Naive thymus-derived CD4-positive, alpha-beta T cell (primary cell): ENCODE results near the gene IRGC. TPM values are rescaled to one million over a fixed set of nuclear protein-coding genes. Genes with fewer than 3 reads are reported as not detected.
A peak's percentile ranks its signal among the peaks of the same experiment; 100 is the strongest.

Experiments used
- ATAC-seq: fragments of 150-1000 bp; cut with Tn5 transposase; 2 replicates; pipeline ENCODE4 v1.10.0; 2021; ENCODE audit warnings: mild to moderate bottlenecking, moderate library complexity
- CTCF ChIA-PET: fragments of 350-600 bp; sonication (Branson Sonifier 250); formaldehyde crosslinking; loops from one replicate; lab custom pipeline; 2021; ENCODE audit warnings: antibody characterized with exemption; lab: Charles Lee
- POLR2A ChIA-PET: fragments of 350-600 bp; sonication (Branson Sonifier 250); formaldehyde crosslinking; loops from one replicate; lab custom pipeline; 2021; ENCODE audit warnings: antibody characterized with exemption, inconsistent platforms; lab: Charles Lee
- DNase-seq, 9 donors: peaks; one replicate each; pipeline versions ENCODE4 v3.0.0 to v3.0.0-alpha.2; 2020 to 2022; ENCODE audit warnings: mixed read lengths in 1 of 9
- H3K27ac ChIP-seq: one replicate; pipeline ENCODE4 v1.7.0; 2013; ENCODE audit warnings: mild to moderate bottlenecking, low read depth, low read length, moderate library complexity
- H3K27me3 ChIP-seq, 2 donors: one replicate each; pipeline ENCODE4 v1.7.0; 2013; ENCODE audit warnings: low read length in 2 of 2, mild to moderate bottlenecking in 2 of 2, moderate library complexity in 2 of 2; ENCODE audit not compliant: control insufficient read depth in 2 of 2, insufficient read depth in 2 of 2
- H3K36me3 ChIP-seq, 3 experiments: 1 replicate in 2 of 3; 2 replicates in 1 of 3; pipeline ENCODE4 v1.7.0; 2013; ENCODE audit warnings: low read length in 3 of 3, mild to moderate bottlenecking in 3 of 3, moderate library complexity in 1 of 3; ENCODE audit not compliant: insufficient read depth in 3 of 3, control insufficient read depth in 2 of 3
- H3K4me1 ChIP-seq, 2 donors: one replicate each; pipeline ENCODE4 v1.7.0; 2013; ENCODE audit warnings: low read length in 2 of 2, mild to moderate bottlenecking in 2 of 2, moderate library complexity in 1 of 2; ENCODE audit not compliant: control insufficient read depth in 2 of 2, insufficient read depth in 2 of 2
- H3K4me3 ChIP-seq: 2 replicates; pipeline ENCODE4 v1.7.0; 2013; ENCODE audit warnings: mild to moderate bottlenecking, low read length
- H3K9me3 ChIP-seq, 3 experiments: 1 replicate in 2 of 3; 2 replicates in 1 of 3; pipeline ENCODE4 v1.7.0; 2013; ENCODE audit warnings: low read length in 3 of 3; ENCODE audit not compliant: control insufficient read depth in 2 of 3
- H3K27ac Mint-ChIP-seq, 9 donors: one replicate each; pipeline ENCODE4 v1.8.0; 2020 to 2022; ENCODE audit warnings: mixed read lengths in 9 of 9, mild to moderate bottlenecking in 8 of 9, moderate library complexity in 5 of 9, inconsistent platforms in 2 of 9
- H3K27me3 Mint-ChIP-seq, 5 donors: one replicate each; pipeline ENCODE4 v1.8.0; 2021 to 2022; ENCODE audit warnings: mixed read lengths in 5 of 5, mild to moderate bottlenecking in 1 of 5
- H3K36me3 Mint-ChIP-seq, 5 donors: one replicate each; pipeline ENCODE4 v1.8.0; 2020 to 2022; ENCODE audit warnings: mixed read lengths in 5 of 5, mild to moderate bottlenecking in 3 of 5, inconsistent platforms in 1 of 5
- H3K4me1 Mint-ChIP-seq, 7 donors: one replicate each; pipeline ENCODE4 v1.8.0; 2020 to 2022; ENCODE audit warnings: mixed read lengths in 7 of 7, mild to moderate bottlenecking in 3 of 7, inconsistent platforms in 1 of 7
- H3K4me3 Mint-ChIP-seq, 10 donors: one replicate each; pipeline ENCODE4 v1.8.0; 2020 to 2022; ENCODE audit warnings: mild to moderate bottlenecking in 10 of 10, mixed read lengths in 10 of 10, moderate library complexity in 6 of 10, inconsistent platforms in 2 of 10
- H3K9me3 Mint-ChIP-seq, 11 donors: one replicate each; pipeline ENCODE4 v1.8.0; 2020 to 2022; ENCODE audit warnings: mixed read lengths in 11 of 11, mild to moderate bottlenecking in 4 of 11, inconsistent platforms in 1 of 11, moderate library complexity in 1 of 11
- intact Hi-C, 2 donors: fragments of 100-400 bp; cut with micrococcal nuclease; formaldehyde crosslinking; loops; one replicate each; pipeline ENCODE4 v1.15.1; 2023
- polyA plus RNA-seq, 2 donors: library from polyadenylated mRNA; unstranded; fragments of 300-500 nt; fragmentation: Illumina TruSeq; gene quantifications; one replicate each; pipeline ENCODE4 v1.2.3, GENCODE V29; 2021
- total RNA-seq, 6 experiments: library from RNA in 5 of 6; stranded (reverse) in 5 of 6; gene quantifications; 1 replicate in 5 of 6; 2 replicates in 1 of 6; pipeline ENCODE4 v1.2.3 and lab custom pipeline; 2021 to 2026

Gene IRGC
- total and polyA plus RNA-seq, 7 experiments from 2014 or later: not detected

DNA sequence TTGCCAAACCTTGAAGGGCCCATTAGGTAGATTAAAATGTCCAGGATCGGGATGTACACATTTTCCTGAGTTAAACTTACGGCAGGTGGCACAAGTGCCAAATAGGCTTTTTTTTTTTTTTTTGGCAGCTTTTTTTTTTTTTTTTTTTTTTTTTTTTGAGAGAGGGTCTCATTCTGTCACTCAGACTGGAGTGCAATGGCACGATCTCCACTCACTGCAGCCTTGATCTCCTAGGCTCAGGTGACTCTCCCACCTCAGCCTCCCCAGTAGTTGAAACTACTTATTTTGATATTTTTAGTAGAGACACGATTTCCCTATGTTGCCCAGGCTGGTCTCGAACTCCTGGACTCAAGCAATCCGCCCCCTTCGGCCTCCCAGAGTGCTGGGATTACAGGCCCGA is 9.0 kb downstream of the IRGC start:
- H3K4me1 ChIP-seq: no peaks in the 10 kb centered on the region
- no peak for DNase-seq
- Mint-ChIP-seq H3K36me3 (peaks cover 0 to 20% (median 9%) of the 10 kb centered on the region in 5 donors), H3K9me3 (no peaks in the 10 kb centered on the region), H3K4me1 (peaks cover 0 to 12% (median 6%) of the 10 kb centered on the region in 7 donors), H3K27ac (peak overlapping the region in 1 of 9 donors; percentile 28), H3K4me3 (no peak overlapping the region), H3K27me3 (no peaks in the 10 kb centered on the region)
- no peak overlapping the region for H3K27ac ChIP-seq
- no peaks in the 10 kb centered on the region for H3K9me3 ChIP-seq
- H3K36me3 ChIP-seq: peaks cover 0 to 15% (median 0%) of the 10 kb centered on the region in 3 experiments
- intact Hi-C loops: loop anchor here in 1 of 2 donors (5.0 kb wide), 1 partner anchor 58 kb away; no protein-coding TSS in a partner anchor
- ChIA-PET POLR2A (interaction anchor here (0.6 kb wide), 1 partner anchor 62 kb away, joined by 4 read pairs; no protein-coding TSS in a partner anchor), CTCF (no interaction called here)
- H3K4me3 ChIP-seq: no peak overlapping the region
- H3K27me3 ChIP-seq: no peaks in the 10 kb centered on the region
- ATAC-seq: no peak

DNA sequence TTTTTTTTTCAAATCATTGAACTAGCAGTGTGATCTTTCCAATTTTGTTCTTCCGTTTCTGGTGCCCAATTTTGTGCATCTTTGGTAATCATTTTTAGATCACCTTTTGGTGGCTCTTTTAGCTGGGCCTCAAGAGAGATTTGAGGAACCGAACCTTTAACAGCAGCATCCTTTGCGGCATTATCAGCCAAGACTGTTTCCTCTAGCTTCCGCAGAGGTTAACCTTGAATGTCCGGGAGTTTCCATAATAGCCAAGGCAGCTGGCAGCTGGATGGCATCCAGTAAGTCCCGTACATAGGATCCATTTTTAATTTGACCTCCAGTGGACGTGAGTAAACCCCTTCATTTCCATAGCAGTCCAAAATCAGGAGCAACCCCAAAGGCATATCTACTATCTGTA is 9.6 kb downstream of the IRGC start:
- no peak overlapping the region for H3K27ac ChIP-seq

DNA sequence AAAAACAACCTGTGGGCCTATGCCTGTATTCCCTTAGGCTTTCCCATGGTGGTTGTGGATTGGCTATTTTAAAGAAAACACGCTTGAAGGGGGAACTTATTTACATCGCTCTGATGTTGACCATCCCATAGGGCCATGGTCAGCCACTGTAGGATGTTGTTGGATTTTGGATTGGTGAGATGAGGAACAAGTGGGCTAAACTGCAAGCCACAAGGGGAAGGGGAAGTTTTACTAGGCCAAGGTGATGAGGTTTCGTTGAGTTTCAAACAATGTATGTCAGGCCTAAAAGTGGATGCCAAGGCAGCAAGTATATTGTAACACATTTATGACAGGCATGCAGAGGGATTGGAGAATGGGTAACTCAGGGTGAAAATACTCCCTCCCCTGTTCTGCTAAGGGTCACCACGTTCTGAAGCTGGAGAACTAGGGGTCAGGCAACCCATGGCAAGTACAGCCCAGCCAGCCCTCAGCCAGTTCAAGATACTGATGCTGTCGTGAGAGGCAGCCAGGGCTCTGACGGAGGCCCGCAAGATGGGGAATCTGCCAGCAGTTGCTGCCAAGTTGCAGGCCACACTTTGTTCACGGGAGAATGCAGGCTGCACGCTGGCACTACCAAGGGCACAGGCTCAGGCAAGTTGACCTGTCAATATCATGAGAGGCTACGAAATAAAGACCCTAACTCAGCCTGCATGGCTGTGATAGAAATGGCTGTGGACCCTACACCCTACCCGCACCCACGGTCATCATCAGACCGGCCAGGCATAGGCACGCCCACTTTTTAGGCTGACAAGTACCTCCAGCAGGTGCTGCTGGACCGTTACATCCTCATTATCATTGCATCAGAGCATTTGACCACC is 11.1 kb downstream of the IRGC start:
- intact Hi-C loops: no loop called here
- ChIA-PET CTCF (no interaction called here), POLR2A (no interaction called here)
- H3K4me1 ChIP-seq: no peaks in the 10 kb centered on the region
- H3K27me3 Mint-ChIP-seq: no peaks in the 10 kb centered on the region
- H3K27me3 ChIP-seq: no peaks in the 10 kb centered on the region
- H3K36me3 Mint-ChIP-seq: peaks cover 0 to 32% (median 16%) of the 10 kb centered on the region in 5 donors
- DNase-seq: no peak
- H3K4me3 ChIP-seq: no peak overlapping the region
- peaks cover under 1 to 36% (median 4%) of the 10 kb centered on the region in 3 experiments for H3K36me3 ChIP-seq
- ATAC-seq: no peak
- H3K9me3 ChIP-seq: no peaks in the 10 kb centered on the region
- no peak overlapping the region for H3K4me3 Mint-ChIP-seq
- H3K27ac Mint-ChIP-seq: peak overlapping the region in 4 of 9 donors; percentile 21 to 72 (median 45)
- no peaks in the 10 kb centered on the region for H3K9me3 Mint-ChIP-seq
- peaks cover 0 to 12% (median 6%) of the 10 kb centered on the region in 7 donors for H3K4me1 Mint-ChIP-seq
- no peak overlapping the region for H3K27ac ChIP-seq

More for the DNA sequence above, 9.6 kb downstream of the IRGC start:
- Mint-ChIP-seq H3K4me1 (peaks cover 0 to 12% (median 6%) of the 10 kb centered on the region in 7 donors), H3K9me3 (no peaks in the 10 kb centered on the region), H3K27ac (peak overlapping the region in 6 of 9 donors; percentile 2 to 51 (median 30)), H3K27me3 (no peaks in the 10 kb centered on the region), H3K4me3 (no peak overlapping the region), H3K36me3 (peaks cover 0 to 24% (median 12%) of the 10 kb centered on the region in 5 donors)
- Histone ChIP-seq H3K4me1 (no peaks in the 10 kb centered on the region), H3K4me3 (no peak overlapping the region), H3K27me3 (no peaks in the 10 kb centered on the region), H3K9me3 (no peaks in the 10 kb centered on the region), H3K36me3 (peaks cover 0 to 21% (median 0%) of the 10 kb centered on the region in 3 experiments)
- ChIA-PET POLR2A (interaction anchor here (0.6 kb wide), 1 partner anchor 62 kb away, joined by 4 read pairs; no protein-coding TSS in a partner anchor), CTCF (no interaction called here)
- ATAC-seq: peak; percentile 40
- intact Hi-C loops: no loop called here
- no peak for DNase-seq

DNA sequence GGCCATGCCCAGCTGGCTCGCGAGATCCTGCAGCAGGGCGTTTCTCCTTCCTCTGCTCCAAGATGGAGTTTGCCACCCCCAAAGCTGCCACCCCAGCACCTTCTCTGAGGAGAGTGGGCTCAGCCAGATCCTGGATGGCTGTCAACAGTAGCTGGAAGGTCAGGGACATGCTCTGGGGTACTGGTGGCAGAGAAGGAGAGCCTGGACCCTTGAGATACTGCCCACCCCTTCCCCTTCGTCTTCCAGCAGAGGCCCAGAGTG is 11.6 kb downstream of the IRGC start:
- no peak for ATAC-seq
- ChIA-PET POLR2A (no interaction called here), CTCF (no interaction called here)

DNA sequence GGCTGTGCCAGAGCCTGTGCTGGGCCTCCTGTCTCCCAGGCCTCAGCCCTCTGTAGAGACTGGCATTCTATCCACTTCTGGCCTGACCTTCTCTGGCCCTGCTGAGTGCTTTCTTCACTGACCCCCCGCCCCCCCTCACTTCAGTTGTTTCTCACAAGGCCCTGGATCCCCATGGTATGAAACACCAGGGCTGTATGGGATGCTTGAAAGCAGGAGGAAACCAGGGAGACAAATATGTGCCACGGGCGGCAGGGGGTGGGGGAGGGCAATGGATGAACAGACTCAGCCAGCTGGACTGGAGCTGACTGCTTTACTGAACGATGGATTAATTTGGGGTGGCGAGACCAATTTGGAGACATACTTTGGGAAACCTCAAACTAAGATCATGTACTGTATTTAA is 14.0 kb downstream of the IRGC start:
- DNase-seq: no peak
- H3K36me3 ChIP-seq: peaks cover 6 to 65% (median 18%) of the 10 kb centered on the region in 3 experiments
- no peak overlapping the region for H3K27ac ChIP-seq
- ChIA-PET POLR2A (no interaction called here), CTCF (no interaction called here)
- peaks cover 0 to 10% (median 6%) of the 10 kb centered on the region in 7 donors for H3K4me1 Mint-ChIP-seq
- no peaks in the 10 kb centered on the region for H3K27me3 Mint-ChIP-seq
- no peak for ATAC-seq
- no peak overlapping the region for H3K4me3 ChIP-seq
- intact Hi-C loops: no loop called here
- H3K4me3 Mint-ChIP-seq: no peak overlapping the region
- H3K36me3 Mint-ChIP-seq: peaks cover 5 to 52% (median 28%) of the 10 kb centered on the region in 5 donors
- peak overlapping the region in 5 of 9 donors; percentile 6 to 78 (median 38) for H3K27ac Mint-ChIP-seq
- H3K9me3 ChIP-seq: no peaks in the 10 kb centered on the region
- no peaks in the 10 kb centered on the region for H3K9me3 Mint-ChIP-seq
- no peaks in the 10 kb centered on the region for H3K4me1 ChIP-seq
- no peaks in the 10 kb centered on the region for H3K27me3 ChIP-seq

More for the DNA sequence above, 11.6 kb downstream of the IRGC start:
- Mint-ChIP-seq H3K4me1 (peaks cover 0 to 12% (median 6%) of the 10 kb centered on the region in 7 donors), H3K9me3 (no peaks in the 10 kb centered on the region), H3K36me3 (peaks cover 0 to 38% (median 18%) of the 10 kb centered on the region in 5 donors), H3K27ac (no peak overlapping the region), H3K27me3 (no peaks in the 10 kb centered on the region), H3K4me3 (no peak overlapping the region)
- intact Hi-C loops: no loop called here
- no peak for DNase-seq
- no peaks in the 10 kb centered on the region for H3K27me3 ChIP-seq
- no peak overlapping the region for H3K27ac ChIP-seq
- no peaks in the 10 kb centered on the region for H3K9me3 ChIP-seq
- H3K36me3 ChIP-seq: peaks cover 6 to 41% (median 8%) of the 10 kb centered on the region in 3 experiments
- H3K4me1 ChIP-seq: no peaks in the 10 kb centered on the region
- H3K4me3 ChIP-seq: no peak overlapping the region

DNA sequence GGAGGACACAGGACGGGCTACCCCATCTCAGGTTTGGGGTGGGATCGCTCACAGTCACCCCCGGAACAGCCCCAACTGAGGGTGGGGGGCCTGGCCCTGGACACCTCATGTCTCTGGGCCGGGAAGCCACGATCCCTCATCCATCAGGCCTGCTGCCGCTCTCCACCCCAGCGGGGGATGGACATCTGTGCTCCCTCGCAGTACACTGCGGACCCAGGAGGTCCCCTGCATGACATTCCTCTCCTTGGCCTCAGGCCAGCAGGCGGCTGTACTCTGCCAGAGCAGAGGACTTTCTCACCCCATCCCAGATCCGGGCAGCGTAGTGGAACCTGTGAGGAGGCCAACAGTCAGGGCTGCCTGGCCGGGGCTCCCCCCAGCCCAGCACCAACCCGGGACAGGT is 15.5 kb downstream of the IRGC start:
- H3K4me3 ChIP-seq: no peak overlapping the region
- Mint-ChIP-seq H3K4me1 (peaks cover 0 to 7% (median 0%) of the 10 kb centered on the region in 7 donors), H3K27ac (no peak overlapping the region), H3K36me3 (peaks cover 8 to 59% (median 32%) of the 10 kb centered on the region in 5 donors), H3K9me3 (no peaks in the 10 kb centered on the region), H3K27me3 (no peaks in the 10 kb centered on the region), H3K4me3 (no peak overlapping the region)
- no peaks in the 10 kb centered on the region for H3K27me3 ChIP-seq
- no peaks in the 10 kb centered on the region for H3K9me3 ChIP-seq
- intact Hi-C loops: no loop called here
- H3K27ac ChIP-seq: no peak overlapping the region
- DNase-seq (no peak), ATAC-seq (no peak)
- CTCF ChIA-PET: no interaction called here
- H3K4me1 ChIP-seq: no peaks in the 10 kb centered on the region
- peaks cover 6 to 77% (median 18%) of the 10 kb centered on the region in 3 experiments for H3K36me3 ChIP-seq
- POLR2A ChIA-PET: no interaction called here
